Activated T-cell treated with anti-CD3 and anti-CD28 coated beads, Interleukin-2, amount 50 U/mL, for 4 hours (primary cell): ENCODE results near the gene SPIRE1. TPM values are rescaled to one million over a fixed set of nuclear protein-coding genes. Genes with fewer than 3 reads are reported as not detected.
A peak's percentile ranks its signal among the peaks of the same experiment; 100 is the strongest.
"Not testable (repeated sequence)": the region's sequence is repeated elsewhere in the genome, so short reads cannot be mapped to it uniquely, and the experiment has no call there.

ENCODE experiments used
- ATAC-seq, 2 donors: fragments of 200-7000 bp; cut with Tn5 transposase; one replicate each; pipeline ENCODE4 v1.10.0; 2021
- DNase-seq: peaks from one replicate; pipeline ENCODE4 v3.0.0-alpha.2; 2020
- H3K27me3 Mint-ChIP-seq: one replicate; pipeline ENCODE4 v1.8.0; 2021; ENCODE audit warnings: low read depth, mixed read lengths
- H3K36me3 Mint-ChIP-seq: one replicate; pipeline ENCODE4 v1.8.0; 2022; ENCODE audit warnings: mixed read lengths; ENCODE audit not compliant: insufficient read depth
- H3K4me1 Mint-ChIP-seq: one replicate; pipeline ENCODE4 v1.8.0; 2021; ENCODE audit warnings: low read depth, mixed read lengths
- H3K4me3 Mint-ChIP-seq: one replicate; pipeline ENCODE4 v1.8.0; 2021; ENCODE audit warnings: mild to moderate bottlenecking, moderate library complexity, mixed read lengths
- H3K9me3 Mint-ChIP-seq: one replicate; pipeline ENCODE4 v1.8.0; 2021; ENCODE audit warnings: mixed read lengths
- total RNA-seq, 3 donors: library from RNA; stranded (reverse); gene quantifications; one replicate each; pipeline ENCODE4 v1.2.1, GENCODE V29; 2021

Gene SPIRE1
- total RNA-seq, 3 donors from 2014 or later: 2.2 to 4.3 (median 3.2) TPM

DNA sequence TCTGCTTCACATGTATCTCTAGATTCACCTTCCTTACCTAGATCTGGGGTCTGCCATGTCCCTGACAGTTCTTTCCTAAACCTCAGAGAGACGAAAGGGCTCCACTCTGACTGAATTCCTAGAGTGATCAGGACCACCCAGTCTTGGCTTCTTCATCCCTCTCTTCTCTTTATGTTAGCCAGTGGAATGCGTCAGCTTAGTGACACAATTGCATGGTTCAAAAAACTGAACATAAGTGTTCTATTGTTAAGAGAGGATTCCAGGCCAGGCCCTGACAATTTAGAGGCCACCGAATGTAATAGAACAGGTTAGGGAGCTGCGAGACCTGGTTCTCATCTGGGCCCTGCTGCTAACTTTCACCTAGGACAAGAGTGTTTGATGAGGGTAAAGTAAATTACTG is 240.2 kb downstream of the SPIRE1 start:
- Mint-ChIP-seq H3K36me3 (no peaks in the 10 kb centered on the region), H3K9me3 (no peaks in the 10 kb centered on the region), H3K27me3 (peaks cover 4% of the 10 kb centered on the region), H3K4me3 (no peak overlapping the region), H3K4me1 (peaks cover 6% of the 10 kb centered on the region)
- DNase-seq (no peak), ATAC-seq (no peak)

DNA sequence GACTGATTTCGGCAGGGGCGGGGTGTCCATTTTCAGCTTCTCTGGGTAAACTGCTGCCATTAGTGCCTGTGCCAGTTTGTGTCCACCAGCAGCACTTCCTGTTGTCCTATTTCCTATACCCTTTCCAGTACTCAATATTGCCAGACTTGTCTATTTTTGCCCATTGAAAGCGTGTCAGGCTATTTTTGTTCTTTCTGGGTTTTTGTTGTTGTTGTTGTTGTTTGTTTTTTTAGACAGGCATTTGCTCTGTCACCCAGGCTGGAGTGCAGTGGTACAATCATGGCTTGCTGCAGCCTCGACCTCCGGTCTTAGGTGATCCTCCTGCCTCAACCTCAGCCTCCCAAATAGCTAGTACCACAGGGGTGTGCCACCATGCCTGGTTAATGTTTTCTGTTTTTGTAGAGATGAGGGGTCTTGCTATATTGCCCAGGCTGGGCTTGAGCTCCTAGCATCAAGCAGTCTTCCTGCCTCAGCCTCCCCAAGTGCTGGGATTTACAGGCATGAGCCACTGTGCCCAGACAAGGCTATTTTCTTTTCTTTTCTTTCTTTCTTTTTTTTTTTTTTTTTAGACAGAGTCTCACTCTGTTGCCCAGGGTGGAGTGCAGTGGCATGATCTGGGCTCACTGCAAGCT is 241.7 kb downstream of the SPIRE1 start:
- peaks cover 5% of the 10 kb centered on the region for H3K4me1 Mint-ChIP-seq
- no peak for ATAC-seq
- H3K9me3 Mint-ChIP-seq: no peaks in the 10 kb centered on the region
- H3K27me3 Mint-ChIP-seq: peaks cover 2% of the 10 kb centered on the region
- H3K36me3 Mint-ChIP-seq: no peaks in the 10 kb centered on the region
- DNase-seq: no peak
- no peak overlapping the region for H3K4me3 Mint-ChIP-seq

DNA sequence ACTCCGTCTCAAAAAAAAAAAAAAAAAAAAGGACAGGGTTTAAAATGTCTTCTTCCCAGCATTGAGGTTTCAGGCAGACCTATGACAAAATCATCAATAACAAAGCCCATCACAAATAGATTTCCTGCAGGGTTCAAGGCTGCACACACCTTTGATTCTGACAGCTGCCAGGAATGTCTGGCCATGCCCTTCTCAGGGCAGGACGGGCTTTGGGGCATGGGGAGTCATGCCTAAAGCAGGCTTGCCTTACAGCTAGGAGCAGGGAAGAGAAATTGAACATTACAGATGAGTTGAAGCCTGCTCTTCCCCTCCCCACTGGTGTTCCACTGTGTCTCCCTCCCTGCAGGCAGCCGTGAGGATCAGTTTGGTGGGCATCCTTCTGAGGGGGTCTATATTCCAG is 246.5 kb downstream of the SPIRE1 start:
- Mint-ChIP-seq H3K4me1 (peaks cover 13% of the 10 kb centered on the region), H3K27me3 (peaks cover 5% of the 10 kb centered on the region), H3K9me3 (no peaks in the 10 kb centered on the region), H3K4me3 (no peak overlapping the region), H3K36me3 (no peaks in the 10 kb centered on the region)
- DNase-seq: no peak
- ATAC-seq: no peak

DNA sequence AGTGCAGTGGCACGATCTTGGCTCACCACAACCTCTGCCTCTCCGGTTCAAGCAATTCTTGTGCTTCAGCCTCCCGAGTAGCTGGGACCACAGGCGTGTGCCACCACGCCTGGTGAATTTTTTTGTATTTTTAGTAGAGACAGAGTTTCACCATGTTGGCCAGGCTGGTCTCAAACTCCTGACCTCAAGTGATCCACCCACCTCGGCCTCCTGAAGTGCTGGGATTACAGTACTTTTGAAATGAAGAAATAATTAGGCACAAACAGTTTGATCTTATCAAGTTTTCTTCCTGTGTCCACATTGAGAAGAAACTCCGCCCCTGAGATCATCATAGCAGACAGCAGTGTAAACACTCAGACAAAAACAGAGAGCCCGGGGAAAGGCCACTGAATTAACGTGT is 247.2 kb downstream of the SPIRE1 start:
- peaks cover 19% of the 10 kb centered on the region for H3K4me1 Mint-ChIP-seq
- not testable (repeated sequence) for H3K27me3 Mint-ChIP-seq, H3K4me3 Mint-ChIP-seq, H3K9me3 Mint-ChIP-seq, H3K36me3 Mint-ChIP-seq, ATAC-seq, DNase-seq

DNA sequence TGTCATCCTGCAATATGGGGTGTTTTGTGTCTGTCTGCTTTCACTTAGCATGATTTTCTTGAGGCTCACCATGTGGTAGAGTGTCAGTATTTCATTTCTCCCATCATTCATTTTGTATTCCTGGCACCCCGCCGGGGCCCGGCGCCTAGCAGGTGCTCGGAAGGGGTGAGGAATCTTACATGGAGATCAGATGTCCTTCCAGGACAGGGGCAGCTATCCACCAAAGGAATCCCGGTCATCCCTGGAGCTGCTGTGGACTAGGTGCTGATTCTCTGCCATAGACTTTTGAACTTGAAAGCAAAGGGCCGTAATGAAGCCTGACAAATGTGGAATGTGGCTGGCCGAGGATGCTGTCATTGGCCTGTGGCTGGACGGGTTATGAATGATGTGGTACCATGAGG is 247.8 kb downstream of the SPIRE1 start:
- no peak for ATAC-seq
- DNase-seq: no peak
- H3K9me3 Mint-ChIP-seq: no peaks in the 10 kb centered on the region
- H3K36me3 Mint-ChIP-seq: no peaks in the 10 kb centered on the region
- H3K27me3 Mint-ChIP-seq: peaks cover 15% of the 10 kb centered on the region
- H3K4me1 Mint-ChIP-seq: peaks cover 19% of the 10 kb centered on the region
- no peak overlapping the region for H3K4me3 Mint-ChIP-seq

DNA sequence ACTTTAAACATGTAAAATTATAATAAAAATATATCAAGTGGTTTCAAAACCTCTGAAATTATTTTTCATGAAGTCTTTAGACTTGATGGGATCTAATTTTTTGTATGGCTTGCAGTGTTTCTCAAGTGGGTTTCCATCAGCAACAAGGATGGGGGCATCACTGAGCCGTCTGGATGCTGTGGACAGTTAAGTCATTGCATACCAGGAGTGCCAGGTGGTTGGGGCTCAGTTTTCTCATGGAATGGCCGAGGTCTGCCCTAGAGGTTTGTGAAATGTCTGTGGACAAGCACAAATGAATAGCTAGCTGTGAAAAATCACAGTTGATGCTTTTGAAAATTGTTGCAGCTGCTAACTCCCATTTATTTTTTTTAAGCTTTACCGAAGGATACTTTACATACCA is 248.4 kb downstream of the SPIRE1 start:
- Mint-ChIP-seq H3K27me3 (peaks cover 19% of the 10 kb centered on the region), H3K4me1 (peaks cover 19% of the 10 kb centered on the region), H3K9me3 (no peaks in the 10 kb centered on the region), H3K4me3 (no peak overlapping the region), H3K36me3 (no peaks in the 10 kb centered on the region)
- no peak for DNase-seq
- ATAC-seq: no peak

DNA sequence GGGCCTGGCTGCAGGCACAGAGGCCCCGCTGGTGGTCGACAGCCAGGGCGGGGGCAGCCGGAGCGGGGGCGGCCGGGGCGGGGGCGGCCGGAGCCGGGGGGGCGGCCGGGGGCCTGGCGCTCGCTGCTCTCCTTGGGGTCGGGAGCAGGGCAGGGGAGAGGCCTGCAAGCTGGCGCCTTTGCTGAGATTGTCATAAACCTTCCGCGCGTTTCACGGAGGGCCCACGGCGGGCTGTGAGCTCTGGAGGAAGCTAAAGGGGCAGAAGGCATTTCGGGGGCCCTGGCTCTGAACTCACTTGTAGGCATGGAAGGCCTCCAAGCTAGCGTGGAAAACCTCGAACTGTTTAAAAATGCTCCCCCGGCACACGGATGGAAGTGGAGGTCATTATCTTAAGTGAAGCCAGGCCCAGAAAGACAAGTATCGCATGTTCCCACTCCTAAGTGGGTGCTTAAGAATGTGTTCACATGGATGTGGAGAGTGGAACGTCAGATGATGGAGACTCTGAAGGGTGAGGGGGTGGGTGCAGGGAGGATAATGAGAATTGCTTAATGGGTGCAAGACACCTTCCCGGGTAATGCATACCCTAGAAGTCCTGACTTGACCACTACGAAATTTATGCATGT is 249.5 kb downstream of the SPIRE1 start:
- no peaks in the 10 kb centered on the region for H3K36me3 Mint-ChIP-seq
- H3K27me3 Mint-ChIP-seq: peaks cover 31% of the 10 kb centered on the region
- peak in 1 of 2 donors; percentile 13 for ATAC-seq
- H3K9me3 Mint-ChIP-seq: no peaks in the 10 kb centered on the region
- no peak for DNase-seq
- peaks cover 23% of the 10 kb centered on the region for H3K4me1 Mint-ChIP-seq
- peak overlapping the region; percentile 73 for H3K4me3 Mint-ChIP-seq

DNA sequence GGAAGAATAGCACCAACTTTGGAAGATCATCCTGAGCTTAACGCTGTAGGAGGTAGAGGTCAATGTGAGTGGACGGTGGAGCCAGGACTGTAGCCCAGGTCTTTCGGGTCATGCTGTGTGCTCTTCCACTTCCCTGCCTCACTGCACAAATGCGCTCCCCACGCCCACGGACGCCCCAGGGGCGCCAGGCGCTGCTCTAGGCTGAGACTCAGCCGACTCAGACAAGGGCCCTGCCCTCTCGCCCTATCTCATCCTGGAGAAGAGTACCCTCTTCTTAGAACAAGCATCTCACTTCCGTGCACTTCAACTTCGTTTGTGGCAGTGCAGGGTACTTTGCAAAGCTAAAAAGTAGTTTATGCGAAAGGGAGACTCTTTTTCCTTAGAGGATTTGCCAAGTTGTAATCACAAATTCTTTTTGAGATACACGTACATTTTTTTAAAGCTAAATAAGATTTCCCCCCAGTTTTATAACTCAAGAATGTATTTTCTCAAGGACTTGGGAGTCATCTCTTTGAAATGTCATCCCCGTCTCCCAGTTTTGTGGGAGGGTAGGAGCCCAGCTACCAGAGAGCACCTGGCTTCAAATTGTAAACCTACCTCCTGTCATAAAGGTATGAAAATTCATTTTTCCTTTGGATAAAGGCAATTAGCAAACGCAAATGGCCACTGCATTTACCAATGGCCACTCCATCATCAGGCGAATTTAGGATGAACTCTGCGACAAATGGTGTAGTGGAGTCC is 251.4 kb downstream of the SPIRE1 start:
- H3K9me3 Mint-ChIP-seq: no peaks in the 10 kb centered on the region
- H3K4me1 Mint-ChIP-seq: peaks cover 23% of the 10 kb centered on the region
- peaks cover 45% of the 10 kb centered on the region for H3K27me3 Mint-ChIP-seq
- ATAC-seq: no peak
- H3K36me3 Mint-ChIP-seq: no peaks in the 10 kb centered on the region
- no peak for DNase-seq
- H3K4me3 Mint-ChIP-seq: peak overlapping the region; percentile 79

DNA sequence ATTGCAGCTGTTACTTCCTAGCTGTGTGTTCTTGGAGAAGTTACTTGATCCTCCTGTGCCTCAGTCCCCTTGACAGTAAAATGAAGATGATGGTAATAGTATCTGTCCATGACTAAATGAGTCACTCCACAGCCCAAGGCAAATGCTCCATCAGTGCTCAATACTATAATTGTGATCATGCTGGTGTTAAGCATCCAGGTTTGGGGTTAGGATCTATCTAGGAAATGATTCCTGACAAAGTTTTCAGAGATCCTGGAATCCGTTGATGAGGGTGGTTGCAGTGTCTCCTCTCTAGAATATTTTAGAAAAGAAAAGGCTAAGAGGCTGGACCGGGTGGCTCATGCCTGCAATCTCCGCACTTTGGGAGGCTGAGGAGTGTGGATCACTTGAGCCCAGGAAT is 252.8 kb downstream of the SPIRE1 start:
- H3K4me1 Mint-ChIP-seq: peaks cover 23% of the 10 kb centered on the region
- no peaks in the 10 kb centered on the region for H3K9me3 Mint-ChIP-seq
- peak overlapping the region; percentile 24 for H3K4me3 Mint-ChIP-seq
- DNase-seq (no peak), ATAC-seq (no peak)
- H3K36me3 Mint-ChIP-seq: no peaks in the 10 kb centered on the region
- peaks cover 50% of the 10 kb centered on the region for H3K27me3 Mint-ChIP-seq

DNA sequence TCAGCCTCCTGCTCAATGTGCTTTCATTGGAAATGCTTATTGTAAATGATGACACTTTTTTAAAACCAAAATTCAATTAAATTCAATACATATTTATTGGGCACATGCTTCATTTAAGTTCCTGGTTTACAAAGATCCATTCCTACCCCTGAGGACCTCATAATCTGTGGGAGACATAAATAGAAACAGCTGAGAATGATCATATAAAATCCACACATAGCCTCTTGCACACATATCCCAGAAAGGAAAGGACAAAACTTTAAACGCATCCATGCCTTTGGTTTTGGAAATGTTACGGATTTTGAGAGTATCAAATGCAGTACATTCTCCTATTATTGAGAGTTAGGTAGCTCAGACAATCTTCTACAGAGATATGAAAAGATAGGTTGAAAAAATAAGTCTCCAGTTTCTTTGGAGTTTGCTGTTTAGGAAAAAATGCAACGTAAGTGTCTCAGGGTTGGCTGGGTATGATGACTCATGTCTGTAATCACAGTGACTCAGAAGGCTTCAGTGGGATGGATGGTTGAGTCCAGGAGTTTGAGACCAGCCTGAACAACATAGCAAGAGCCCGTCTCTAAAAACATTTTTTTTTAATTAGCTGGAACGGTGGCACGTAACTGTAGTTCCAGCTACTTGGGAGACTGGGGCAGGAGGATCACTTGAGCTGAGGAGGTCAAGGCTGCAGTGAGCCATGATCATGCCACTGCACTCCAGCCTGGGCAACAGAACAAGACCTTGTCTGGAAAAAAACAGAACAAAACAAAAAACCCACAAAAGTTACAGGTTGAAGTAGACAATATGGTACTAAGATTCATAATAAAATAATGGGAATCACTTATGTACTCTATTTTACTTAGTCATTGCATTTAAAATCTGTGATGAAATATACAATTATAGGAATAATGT is 254.1 kb downstream of the SPIRE1 start:
- Mint-ChIP-seq H3K4me1 (peaks cover 23% of the 10 kb centered on the region), H3K36me3 (no peaks in the 10 kb centered on the region), H3K9me3 (no peaks in the 10 kb centered on the region), H3K4me3 (no peak overlapping the region), H3K27me3 (peaks cover 51% of the 10 kb centered on the region)
- DNase-seq: no peak
- ATAC-seq: no peak

DNA sequence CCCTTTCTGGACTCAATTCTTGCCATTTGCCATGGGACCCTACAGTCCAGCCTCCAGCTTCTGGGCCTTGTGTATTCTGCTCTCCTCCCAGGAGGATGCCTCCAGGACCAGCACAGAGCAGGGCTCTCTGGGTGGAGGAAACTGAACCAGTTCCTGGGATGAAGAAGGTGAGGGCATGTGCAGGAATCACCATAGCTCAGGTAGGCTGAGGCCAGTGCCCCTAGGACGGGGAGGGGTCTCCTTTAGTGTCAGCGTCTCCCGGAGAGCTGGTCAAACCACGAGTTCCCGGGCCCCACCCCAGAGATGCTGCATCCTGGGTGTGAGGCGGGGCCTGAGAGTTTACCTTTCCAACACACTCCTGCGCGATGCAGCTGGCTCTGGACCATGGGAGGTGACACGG is 256.0 kb downstream of the SPIRE1 start:
- H3K36me3 Mint-ChIP-seq: no peaks in the 10 kb centered on the region
- no peak for DNase-seq
- H3K4me1 Mint-ChIP-seq: peaks cover 13% of the 10 kb centered on the region
- no peaks in the 10 kb centered on the region for H3K9me3 Mint-ChIP-seq
- H3K27me3 Mint-ChIP-seq: peaks cover 59% of the 10 kb centered on the region
- ATAC-seq: no peak
- H3K4me3 Mint-ChIP-seq: no peak overlapping the region

DNA sequence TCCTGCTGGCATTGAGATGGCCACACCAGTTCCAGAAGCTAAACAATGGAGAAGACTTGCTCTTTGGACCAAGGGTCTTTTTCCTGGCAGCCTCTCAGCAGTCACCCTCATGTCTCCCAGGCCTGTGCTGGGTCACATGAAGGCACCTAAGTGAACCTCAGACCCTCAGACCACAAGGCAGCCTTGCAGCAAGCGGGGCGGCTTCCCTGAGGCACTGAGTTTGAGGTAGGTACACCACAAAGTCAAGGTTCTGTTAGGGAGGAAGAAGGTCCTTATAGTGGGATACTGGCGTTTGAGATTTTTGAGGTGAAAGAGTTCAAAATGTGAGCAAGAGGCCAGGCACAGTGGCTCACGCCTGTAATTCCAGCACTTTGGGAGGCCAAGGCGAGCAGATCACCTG is 258.7 kb downstream of the SPIRE1 start:
- no peak for ATAC-seq
- H3K27me3 Mint-ChIP-seq: peaks cover 48% of the 10 kb centered on the region

DNA sequence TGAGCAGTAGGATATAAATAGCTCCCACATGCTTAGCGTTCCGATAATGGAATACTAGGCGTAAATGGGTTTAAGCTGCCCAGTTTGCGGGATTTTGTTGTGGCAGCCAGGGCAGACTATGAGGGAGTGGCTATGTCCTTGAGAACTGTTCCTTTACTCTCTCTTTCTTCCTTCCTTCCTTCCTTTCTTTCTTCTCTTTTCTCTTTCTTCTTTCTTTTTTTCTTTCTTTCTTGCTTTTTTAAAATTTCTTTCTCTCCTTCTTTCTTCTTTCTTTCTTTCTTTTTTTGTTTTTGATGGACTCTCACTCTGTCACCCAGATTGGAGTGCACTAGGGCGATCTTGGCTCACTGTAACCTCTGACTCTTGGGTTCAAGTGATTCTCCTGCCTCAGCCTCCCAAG is 259.3 kb downstream of the SPIRE1 start:
- Mint-ChIP-seq H3K27me3 (peaks cover 44% of the 10 kb centered on the region), H3K9me3 (no peaks in the 10 kb centered on the region), H3K36me3 (no peaks in the 10 kb centered on the region), H3K4me3 (no peak overlapping the region), H3K4me1 (peaks cover under 1% of the 10 kb centered on the region)
- ATAC-seq (no peak), DNase-seq (no peak)

More for the DNA sequence above, 258.7 kb downstream of the SPIRE1 start:
- Mint-ChIP-seq H3K4me3 (no peak overlapping the region), H3K4me1 (peaks cover 4% of the 10 kb centered on the region), H3K36me3 (no peaks in the 10 kb centered on the region), H3K9me3 (no peaks in the 10 kb centered on the region)
- no peak for DNase-seq

DNA sequence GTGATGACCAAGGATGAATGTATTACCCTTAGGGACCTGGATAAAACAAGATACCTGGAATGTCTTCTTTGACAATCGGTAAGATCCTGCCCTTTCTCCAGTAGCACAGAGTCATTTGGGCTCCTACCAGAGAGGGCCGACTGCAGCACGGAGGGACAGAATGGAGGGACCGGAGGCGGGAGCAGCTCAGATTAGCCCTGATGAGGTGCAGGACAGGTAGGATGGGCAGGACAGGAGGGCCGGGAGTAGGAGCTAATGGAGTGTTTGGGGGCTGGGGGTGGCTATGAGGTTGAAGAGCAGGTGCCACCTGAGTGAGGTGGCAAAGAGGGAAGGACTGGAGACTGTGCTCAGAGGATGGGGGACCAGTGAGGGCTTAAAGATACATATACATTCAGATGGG is 260.1 kb downstream of the SPIRE1 start:
- Mint-ChIP-seq H3K4me3 (no peak overlapping the region), H3K9me3 (no peaks in the 10 kb centered on the region), H3K4me1 (no peaks in the 10 kb centered on the region), H3K27me3 (peaks cover 39% of the 10 kb centered on the region), H3K36me3 (no peaks in the 10 kb centered on the region)
- ATAC-seq (no peak), DNase-seq (no peak)
